MM.1S (cell line): ENCODE data around the gene DDX3X.

Source experiments
- EZH2 ChIP-seq: fragments of 300-600 bp; sonication (generic); optimal IDR thresholded peaks from 2 replicates; pipeline ENCODE3; 2017; ENCODE audit warnings: low read depth, mild to moderate bottlenecking, antibody characterized with exemption, low read length, mixed read lengths
- TF ChIP-seq, protein P1 (sequence below): fragments of 300-600 bp; sonication (generic); IDR thresholded peaks from 2 replicates; pipeline ENCODE4 v1.5.1; 2016; ENCODE audit warnings: antibody characterized with exemption, low read length, mixed read lengths

DNA sequence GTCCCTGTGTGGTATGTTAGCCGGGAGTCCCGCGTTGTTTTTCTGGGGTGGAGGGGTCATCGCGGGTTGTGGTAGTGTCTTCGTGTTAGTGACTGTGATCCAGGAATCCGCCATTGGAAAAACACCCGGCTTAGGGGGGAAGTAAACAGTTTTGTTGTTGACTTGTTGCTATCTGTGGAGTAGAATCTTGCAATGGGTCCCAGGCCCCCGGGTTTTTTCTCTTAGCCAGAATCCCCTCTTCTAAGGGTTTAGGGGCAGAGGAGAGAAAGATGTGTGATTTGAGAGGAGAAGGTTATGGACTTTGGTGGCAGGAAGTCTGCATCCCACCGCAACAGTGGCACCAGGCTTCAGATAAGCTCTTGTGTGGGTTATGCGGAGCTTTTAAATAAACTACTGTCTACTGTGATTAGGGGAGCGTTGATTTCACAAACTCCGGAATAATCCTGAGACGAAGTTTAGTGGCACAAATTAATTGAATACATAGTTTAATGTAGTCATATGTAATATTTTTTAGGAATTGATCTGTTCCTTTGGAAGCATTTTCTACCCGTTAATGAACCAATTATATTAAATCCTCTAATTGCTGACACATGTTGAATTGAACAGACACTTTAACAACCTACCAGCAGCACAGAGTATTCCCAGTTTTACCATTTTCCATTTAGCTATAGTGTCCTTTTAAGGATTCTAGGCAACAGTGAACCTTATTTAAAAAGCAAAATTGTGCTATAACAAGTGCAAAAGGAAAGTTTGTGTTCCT lies 1.4 kb downstream of the DDX3X start:
- TF ChIP-seq, protein P1, sequence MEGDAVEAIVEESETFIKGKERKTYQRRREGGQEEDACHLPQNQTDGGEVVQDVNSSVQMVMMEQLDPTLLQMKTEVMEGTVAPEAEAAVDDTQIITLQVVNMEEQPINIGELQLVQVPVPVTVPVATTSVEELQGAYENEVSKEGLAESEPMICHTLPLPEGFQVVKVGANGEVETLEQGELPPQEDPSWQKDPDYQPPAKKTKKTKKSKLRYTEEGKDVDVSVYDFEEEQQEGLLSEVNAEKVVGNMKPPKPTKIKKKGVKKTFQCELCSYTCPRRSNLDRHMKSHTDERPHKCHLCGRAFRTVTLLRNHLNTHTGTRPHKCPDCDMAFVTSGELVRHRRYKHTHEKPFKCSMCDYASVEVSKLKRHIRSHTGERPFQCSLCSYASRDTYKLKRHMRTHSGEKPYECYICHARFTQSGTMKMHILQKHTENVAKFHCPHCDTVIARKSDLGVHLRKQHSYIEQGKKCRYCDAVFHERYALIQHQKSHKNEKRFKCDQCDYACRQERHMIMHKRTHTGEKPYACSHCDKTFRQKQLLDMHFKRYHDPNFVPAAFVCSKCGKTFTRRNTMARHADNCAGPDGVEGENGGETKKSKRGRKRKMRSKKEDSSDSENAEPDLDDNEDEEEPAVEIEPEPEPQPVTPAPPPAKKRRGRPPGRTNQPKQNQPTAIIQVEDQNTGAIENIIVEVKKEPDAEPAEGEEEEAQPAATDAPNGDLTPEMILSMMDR, result no peak
- TF ChIP-seq EZH2, result no peak
